SIG-M5 treated with dmso at 0.1 percent for 504 hours (cell line): ENCODE results near the gene KRTAP10-8.
"Not testable (repeated sequence)": the region's sequence is repeated elsewhere in the genome, so short reads cannot be mapped to it uniquely, and the experiment has no call there.

Source experiments
- DNase-seq: peaks from one replicate; lab custom pipeline; 2025; ENCODE audit not compliant: unreplicated experiment; lab: John Stamatoyannopoulos, UW

The KRTAP10-8 gene

DNA sequence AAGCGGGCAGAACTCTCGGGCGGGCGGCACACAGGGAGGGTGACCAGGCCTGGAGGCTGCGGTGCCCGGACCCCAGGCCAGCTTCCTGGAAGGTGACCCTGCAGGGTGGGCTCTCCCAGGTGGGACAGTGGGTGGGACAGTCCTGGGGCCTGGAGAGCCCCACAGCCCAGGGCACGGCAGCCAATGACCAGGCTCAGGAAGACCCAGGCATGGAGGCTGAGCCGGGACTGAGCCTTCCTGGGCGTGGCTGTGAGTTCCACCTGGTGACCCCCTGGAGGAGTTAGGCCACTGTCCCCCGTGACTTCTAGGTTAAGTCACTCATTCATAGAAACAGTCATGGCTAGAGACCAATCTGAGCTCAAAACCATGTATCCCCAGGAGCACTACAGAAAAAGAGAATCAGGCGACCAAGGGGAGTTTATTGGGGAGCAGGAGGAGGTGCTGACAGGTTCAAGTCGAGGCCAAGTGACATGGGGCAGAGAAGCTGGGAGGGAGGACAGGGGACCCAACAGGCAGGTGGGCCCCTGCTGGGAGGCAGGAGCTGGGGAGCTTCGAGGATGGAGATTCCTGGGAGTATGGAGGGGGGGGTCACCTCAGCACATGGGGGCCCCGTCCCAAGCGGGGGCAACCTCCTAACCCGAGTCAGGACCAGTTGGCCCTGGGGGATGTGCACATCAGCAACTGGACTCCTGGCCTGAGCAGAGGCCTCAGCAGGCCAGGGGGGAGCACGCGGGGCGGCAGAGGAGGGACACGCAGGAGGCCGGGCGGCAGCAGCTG lies 32.6 kb upstream of the KRTAP10-8 start:
- no peak for DNase-seq

DNA sequence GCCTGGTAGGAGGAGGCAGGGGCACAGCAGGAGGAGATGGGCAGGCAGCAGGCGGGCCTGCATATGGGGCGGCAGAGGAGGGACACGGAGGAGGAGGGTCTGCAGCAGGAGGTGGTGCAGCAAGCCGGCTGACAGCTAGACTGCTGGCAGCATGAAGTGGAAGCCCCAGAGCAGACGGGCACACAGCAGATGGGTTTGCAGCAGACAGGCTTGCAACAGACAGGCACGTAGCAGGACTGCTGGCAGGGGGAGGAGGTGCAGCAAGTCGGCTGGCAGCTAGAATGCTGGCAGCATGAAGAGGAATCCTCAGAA lies 32.1 kb upstream of the KRTAP10-8 start:
- no peak for DNase-seq

- not testable (repeated sequence) for DNase-seq
Observed at GRCh38 chr21:44580231-44580821, 31.6 kb upstream of the KRTAP10-8 start, which contains the start of gene KRTAP10-5. Gene KRTAP10-5 (minus strand): TSS chr21:44580604. CDS start chr21:44580578, 26 bp downstream.

- DNase-seq, result no peak
Observed at GRCh38 chr21:44581158-44581557, 30.7 kb upstream of the KRTAP10-8 start.

DNA sequence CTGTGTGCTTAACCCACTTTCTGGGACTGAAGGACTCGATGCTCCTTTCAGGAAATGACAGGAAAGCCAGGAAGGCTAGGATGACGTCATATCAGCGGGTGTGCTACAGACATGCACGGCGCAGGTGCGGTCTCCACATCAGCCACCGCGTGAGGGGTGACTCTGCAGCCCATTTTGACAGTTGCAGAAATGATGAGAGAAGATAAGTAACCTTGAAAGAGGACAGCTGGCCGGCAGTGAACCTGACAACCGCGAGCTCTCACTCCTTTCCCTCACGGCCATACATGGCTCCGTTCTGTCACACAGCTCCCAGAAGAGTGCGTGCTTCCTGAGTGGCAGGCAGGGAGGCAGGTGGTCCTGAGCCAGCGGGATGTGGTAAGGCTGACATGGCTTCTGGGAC lies 29.8 kb upstream of the KRTAP10-8 start:
- DNase-seq, result no peak

DNA sequence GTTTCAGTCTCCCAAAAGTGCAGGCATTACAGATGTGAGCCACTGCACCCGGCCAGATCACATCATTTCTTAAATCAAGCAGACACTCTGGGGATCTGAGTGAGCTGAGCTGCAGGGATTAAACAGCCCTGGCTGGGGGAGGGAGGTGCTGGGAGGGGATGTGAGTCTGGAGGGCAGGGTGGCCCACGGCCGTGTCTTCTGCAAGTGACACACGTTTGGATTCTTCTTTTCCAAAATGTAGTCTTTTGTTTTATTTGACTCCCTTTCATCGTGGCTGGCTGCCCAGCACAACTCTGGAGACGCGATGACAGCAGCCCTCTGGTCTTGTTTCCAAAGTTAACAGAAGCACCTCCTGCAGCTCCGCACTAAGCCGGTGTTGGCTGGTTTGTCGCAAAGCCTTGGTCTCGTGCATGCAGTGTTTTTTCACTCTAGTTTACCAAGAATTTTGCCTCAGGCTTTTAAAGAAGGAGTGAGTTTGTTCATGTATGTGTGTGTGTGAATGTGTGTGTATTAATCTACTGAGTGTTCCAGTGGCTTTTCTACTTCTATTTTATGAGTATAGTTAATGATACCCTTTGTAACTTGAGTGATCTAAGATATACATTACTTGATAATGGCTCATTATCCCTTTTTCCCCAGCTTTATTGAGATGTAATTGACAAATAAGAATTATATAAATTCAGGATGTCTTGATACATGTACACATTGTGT lies 28.6 kb upstream of the KRTAP10-8 start:
- no peak for DNase-seq

GRCh38 chr21:44583800-44584147 lies 28.1 kb upstream of the KRTAP10-8 start:
- DNase-seq, result no peak

DNA sequence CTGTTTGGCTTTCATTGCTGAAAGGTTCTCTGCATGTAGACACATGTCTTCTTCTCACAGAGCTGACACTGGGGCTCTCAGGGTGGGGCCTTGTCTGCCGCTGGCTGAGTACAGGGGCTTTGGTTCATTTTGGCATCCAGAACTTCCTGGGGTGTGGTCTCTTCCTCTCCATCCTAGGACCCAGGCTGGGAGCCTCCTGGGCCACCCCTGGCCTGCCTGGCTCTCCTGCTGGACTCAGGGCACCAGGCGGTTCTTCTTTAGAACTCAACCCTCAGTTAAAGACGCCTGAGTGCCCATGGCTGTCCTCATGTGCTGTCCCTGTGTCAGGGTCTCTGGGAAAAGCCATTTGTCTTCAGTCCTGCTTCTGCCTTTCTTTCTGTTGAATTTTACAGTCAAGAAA lies 26.0 kb upstream of the KRTAP10-8 start:
- no peak for DNase-seq

- no peak for DNase-seq
Observed at GRCh38 chr21:44589094-44589493, 22.8 kb upstream of the KRTAP10-8 start.

DNA sequence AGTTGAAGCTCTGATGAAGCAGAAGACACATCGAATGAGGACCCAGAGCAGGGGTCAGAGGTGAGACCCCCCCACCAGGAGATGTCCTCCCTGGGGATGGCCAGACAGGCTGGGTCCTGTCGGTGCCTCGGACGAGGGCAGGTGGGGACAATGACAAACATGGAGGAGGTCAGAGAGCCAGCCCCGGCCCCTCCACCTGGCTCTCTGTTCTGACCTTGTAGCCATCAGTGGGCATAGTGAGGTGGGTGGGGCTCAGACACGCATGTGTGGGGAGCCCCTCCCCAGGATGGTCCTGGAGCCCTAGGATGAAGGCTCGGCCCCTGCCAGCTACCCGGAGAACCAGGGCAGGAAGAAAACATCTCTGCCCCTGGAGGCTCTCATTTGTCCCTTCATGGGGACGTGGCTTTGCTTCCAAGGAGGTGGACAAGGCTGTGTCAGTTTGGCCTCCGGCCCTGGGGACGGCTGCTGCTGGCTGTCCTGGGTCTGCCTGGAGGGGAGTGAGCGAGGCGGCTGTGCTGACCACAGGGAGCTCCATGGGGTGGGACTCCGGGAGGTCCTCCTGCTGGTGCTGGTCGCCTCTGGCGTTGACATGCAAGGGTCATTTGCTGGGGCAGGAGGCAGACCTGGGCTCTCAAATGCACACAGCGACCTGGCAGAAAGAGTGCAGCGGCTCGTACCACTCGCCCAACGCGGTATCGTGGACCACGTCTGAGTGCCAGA lies 22.1 kb upstream of the KRTAP10-8 start:
- no peak for DNase-seq

DNA sequence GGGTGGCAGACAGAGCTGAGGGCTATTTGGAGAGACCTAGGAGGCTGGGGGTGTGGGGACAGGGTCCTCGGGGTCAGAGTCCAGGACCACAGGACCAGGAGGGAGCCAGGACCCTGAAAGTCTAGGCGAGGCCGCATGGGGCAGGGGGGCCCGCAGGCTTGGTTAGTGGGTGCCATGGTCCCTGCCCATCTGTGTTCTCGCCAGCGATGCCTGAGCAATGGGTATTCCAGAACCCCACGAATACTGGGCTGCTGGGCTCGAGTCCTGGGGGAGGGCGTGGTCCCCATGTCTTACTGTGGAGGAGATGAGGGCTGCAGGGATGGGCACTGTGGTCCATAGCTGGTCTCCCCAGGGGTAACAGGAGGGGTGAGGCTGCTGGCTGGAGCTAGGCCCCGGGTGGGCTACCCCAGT lies 21.6 kb upstream of the KRTAP10-8 start:
- DNase-seq, result no peak

DNA sequence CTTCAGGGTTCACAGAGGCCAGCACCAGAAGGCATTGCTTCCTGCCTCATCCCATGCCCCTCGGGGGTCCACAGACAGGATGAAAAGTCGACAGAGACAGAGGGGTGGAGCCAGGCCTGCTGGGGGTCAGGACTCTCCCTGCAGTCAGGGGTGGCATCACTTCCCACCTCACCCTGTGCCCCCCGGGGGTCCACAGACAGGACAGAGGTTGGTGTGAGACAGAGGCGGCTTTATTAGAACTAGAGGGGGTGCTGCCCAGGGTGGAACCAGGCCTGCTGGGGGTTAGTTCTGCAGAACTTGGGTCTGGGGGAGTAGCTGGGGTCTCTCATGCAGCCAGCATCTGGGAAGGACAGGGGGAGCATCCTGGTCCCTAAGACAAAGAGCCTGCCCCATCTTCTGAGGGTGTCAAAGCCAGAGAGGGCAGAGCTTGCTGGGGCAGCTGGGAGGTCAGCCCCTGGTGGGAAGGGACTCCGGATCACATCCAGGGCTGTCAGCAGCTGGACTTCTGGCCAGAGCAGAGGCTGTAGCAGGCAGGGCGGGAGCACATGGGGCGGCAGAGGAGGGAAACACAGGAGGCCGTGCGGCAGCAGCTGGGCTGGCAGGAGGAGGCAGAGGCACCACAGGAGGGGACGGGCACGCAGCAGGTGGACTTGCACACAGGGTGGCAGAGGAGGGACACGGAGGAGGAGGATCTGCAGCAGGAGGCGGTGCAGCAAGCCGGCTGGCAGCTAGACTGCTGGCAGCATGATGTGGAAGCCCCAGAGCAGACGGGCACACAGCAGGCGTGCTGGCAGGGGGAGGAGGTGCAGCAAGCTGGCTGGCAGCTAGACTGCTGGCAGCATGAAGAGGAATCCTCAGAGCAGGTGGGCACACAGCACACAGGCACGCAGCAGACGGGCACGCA lies 20.7 kb upstream of the KRTAP10-8 start:
- DNase-seq, result not testable (repeated sequence)

DNA sequence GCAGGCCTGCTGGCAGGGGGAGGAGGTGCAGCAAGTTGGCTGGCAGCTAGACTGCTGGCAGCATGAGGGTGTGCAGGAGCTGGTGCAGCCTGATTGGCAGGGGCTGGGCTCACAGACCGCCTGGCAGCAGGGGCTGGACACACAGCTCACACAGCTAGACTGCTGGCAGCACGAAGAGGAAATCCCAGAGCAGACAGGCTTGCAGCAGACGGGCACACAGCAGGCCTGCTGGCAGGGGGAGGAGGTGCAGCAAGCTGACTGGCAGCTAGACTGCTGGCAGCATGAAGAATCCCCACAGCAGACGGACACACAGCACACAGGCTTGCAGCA lies 20.1 kb upstream of the KRTAP10-8 start:
- DNase-seq, result not testable (repeated sequence)

- DNase-seq, result no peak
Observed at GRCh38 chr21:44592446-44593311, 19.2 kb upstream of the KRTAP10-8 start, which contains the start of gene KRTAP10-6. Gene KRTAP10-6 (minus strand): TSS chr21:44592505. CDS start chr21:44592484, 21 bp downstream.

DNA sequence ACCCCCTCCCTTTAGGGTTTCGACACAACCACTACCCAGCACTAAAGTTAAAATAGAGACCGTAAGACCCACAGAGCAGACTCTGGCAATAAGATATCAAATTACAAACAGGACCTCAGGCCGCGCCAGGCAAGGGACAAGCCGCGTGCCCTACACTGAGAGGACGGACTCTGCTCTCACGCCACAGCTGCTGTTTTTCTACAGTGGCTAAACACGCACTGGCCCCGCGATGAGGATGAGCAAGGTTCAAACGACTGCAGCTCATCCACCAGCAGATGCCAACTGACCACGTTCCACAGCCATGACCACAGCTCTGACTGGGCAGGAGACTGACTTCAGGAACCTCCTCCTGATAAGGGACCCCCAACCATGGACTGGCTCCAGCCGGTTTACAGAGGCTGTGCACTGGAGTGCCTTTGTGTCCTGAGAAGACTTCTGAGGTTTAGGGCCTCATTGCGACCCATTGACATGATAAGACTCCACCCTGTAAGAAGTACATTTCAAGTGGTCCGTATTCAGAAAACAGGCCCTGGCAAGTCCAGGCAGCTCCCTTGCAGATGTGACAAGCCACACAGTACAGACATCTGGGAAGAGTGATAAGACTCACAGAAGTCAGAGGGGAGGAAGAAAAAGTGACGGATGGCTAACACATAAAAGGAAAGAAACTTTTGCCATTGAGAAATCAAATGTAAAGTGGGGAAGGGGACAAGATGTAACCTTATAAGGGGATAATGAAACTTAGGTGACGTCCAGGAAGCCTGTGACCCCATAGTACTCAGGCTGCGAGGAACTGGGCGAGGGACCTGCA lies 18.1 kb upstream of the KRTAP10-8 start:
- no peak for DNase-seq

GRCh38 chr21:44594406-44594916 lies 17.4 kb upstream of the KRTAP10-8 start:
- DNase-seq, result no peak

GRCh38 chr21:44595524-44595923 lies 16.4 kb upstream of the KRTAP10-8 start:
- no peak for DNase-seq

DNA sequence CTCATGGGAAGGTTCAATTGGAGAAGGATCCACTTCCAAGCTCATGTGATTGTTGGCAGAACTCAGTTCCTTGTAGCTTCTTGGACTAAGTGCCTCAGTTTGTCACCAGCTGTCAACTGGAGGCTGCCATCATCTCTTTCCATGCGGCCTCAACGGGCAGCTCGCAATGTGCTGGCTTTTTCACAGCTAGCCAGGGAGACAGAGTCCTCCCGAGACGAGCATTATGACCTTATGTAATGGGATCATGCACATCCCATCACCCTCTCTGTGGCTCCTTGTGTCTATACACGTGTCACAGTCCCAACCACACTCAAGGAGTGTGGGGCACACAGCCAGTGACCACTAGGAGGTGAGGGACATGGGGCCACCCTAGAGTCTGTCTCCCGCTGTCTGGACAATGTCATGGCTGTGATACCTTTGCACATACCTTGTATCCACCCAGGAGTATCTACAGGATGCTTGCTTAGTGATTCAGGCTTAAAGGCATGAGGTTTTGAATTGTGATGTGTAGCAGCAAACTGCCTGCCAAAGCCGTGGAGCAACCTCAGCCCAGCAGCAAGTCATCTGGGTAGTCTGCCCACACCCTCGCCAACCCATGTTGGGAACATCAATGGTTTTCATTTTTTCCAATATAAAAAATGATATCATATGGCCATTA lies 15.7 kb upstream of the KRTAP10-8 start:
- no peak for DNase-seq
